ENCODE results near the gene PIEZO1. TPM values are rescaled to one million over a fixed set of nuclear protein-coding genes. Genes with fewer than 3 reads are reported as not detected.

PIEZO1 gene
- total RNA-seq, 3 donors from 2014 or later, result 71.4 to 218 (median 129) TPM

DNA sequence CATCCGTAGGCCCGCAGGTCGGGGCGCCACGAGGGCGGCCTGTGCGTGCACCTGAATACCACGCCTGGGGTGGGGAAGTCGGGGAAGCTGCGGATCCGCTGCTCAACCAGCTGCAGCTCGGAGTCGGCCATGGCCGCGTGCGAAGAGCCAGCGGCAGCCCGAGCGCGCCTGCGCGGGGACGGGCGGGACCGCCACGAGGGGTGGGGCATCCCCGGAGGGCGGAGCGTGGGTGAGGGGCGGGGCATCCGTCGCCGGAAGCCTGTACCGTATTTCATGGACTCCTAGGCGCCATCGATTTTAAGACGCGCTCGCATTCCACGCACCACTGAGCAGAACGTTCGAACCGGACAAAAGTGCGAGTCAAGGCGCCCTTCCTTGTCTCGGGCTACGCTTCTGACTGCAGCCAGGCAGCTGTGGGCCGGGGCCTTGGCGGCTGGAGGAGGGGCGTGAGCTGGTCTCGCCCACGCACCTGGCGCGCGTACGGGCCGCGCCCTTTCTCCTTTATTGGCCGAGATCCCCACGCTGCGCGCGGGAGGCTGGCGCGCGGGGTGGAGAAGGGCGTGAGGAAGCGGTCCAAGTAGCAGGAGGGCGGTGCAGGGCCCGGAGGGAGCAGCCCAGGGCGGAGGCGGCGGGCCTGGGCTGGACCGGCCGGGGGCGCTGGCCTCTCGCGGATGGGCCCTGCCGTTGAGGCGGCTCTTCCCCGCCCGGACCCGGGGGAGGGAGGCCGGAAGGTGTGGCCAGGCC, 26.9 kb upstream of the PIEZO1 start, which contains the start of gene APRT:
Gene APRT, minus strand, starts transcription at position 160 of the 744 bp plus-strand sequence. Its CDS starts 29 bp downstream, at position 131.
- ATAC-seq, result peak; percentile 89
- Histone ChIP-seq H3K4me1 (ENCODE audit: low read depth) (peaks cover 25% of the 10 kb centered on the region), H3K36me3 (ENCODE audit: low read depth) (no peaks in the 10 kb centered on the region), H3K9me3 (no peaks in the 10 kb centered on the region), H3K4me3 (peak within 1 kb of the TSS; percentile 29)
- DNase-seq, result peak; percentile 95 to 99 (median 97)
- intact Hi-C loops (cut with DNase I, micrococcal nuclease), result no loop called here
- TF ChIP-seq, protein P1, sequence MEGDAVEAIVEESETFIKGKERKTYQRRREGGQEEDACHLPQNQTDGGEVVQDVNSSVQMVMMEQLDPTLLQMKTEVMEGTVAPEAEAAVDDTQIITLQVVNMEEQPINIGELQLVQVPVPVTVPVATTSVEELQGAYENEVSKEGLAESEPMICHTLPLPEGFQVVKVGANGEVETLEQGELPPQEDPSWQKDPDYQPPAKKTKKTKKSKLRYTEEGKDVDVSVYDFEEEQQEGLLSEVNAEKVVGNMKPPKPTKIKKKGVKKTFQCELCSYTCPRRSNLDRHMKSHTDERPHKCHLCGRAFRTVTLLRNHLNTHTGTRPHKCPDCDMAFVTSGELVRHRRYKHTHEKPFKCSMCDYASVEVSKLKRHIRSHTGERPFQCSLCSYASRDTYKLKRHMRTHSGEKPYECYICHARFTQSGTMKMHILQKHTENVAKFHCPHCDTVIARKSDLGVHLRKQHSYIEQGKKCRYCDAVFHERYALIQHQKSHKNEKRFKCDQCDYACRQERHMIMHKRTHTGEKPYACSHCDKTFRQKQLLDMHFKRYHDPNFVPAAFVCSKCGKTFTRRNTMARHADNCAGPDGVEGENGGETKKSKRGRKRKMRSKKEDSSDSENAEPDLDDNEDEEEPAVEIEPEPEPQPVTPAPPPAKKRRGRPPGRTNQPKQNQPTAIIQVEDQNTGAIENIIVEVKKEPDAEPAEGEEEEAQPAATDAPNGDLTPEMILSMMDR (IDR thresholded peaks at IDR 0.05), result no peak

DNA sequence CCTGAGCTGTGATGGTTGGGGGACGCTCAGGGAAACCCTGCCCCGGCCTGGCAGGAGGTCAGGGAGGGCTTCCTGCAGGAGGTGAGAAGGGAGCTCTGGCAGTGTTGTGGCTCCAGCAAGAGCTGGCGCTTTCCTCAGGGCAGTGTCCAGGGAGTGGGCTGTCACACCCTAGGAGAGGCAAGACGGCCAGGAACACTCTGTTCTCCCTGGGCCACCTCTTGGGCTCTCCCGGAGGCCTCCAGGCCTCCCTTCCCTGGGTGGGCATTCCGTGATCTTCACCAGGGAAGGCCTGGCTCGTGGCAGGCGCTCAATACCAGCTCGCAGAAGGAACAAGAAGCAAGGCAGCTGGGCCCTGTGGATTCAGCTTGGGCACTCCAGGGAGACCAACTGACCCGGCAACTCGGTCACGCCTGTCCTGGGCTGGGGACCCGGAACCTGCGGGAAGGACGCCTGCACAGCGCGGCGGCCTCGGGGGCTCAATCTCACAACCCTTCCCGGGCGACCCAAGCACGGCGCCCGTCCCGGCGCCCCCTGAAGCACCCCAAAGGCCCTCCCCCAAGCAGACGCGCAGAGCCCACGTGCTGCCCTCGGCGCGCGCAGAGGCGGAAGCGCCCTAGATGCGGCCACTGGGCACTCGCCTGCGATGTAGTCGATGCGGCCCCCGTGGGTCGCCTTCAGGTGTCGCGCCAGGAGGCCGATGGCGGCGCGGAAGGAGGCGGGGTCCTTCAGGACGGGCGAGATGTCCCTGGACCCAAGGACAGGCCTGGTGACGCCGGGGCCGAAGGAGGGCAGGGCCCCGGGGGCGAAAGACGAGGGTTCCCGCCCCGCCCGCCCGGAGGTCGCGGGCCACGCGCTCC, 26.1 kb upstream of the PIEZO1 start:
- intact Hi-C loops (cut with DNase I, micrococcal nuclease), result no loop called here
- peak; percentile 79 to 88 (median 88) for DNase-seq
- no peaks in the 10 kb centered on the region for H3K36me3 ChIP-seq (ENCODE audit: low read depth)
- peak; percentile 74 for ATAC-seq
- H3K9me3 ChIP-seq, result no peaks in the 10 kb centered on the region
- peaks cover 24% of the 10 kb centered on the region for H3K4me1 ChIP-seq (ENCODE audit: low read depth)
- TF ChIP-seq, protein P1 (IDR thresholded peaks at IDR 0.05), result no peak
- H3K4me3 ChIP-seq, result peak overlapping the region; percentile 29

DNA sequence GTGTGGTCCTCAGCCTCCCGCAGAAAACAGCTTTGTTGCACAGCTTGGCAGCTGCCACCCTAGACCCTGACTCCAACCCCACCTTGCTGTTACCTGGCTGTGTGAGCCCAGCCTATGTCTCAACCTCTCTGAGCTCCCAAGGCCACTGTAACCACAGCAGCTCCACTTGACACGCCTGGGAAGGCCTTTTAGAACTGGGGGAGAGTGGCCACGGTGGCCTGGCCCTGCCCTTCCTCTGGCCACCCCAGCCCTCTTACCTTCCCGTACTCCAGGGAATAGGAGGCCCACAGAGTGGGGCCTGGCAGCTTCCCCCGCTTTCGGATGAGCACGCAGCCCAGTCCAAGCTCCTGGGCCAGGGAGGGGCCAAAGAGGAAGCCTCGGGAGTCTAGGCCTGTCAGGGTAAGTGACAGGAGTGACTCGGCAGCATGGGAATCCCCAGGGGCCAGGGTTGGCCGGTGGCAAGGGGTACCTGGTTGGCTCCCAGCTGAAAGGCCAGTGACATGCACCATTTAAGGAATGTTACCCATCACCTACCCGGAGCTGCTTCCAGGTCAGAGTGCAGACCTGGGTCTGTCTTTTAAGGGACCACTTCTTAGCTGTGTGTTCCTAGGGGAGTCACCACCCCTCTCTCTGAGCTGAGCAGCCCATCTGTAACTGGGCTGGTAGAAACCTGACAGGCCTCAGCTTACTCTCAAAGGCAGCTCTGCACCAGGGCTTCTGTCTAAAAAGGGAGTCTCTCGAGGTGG, 25.3 kb upstream of the PIEZO1 start:
- H3K4me3 ChIP-seq, result no peak overlapping the region
- ATAC-seq, result no peak
- H3K9me3 ChIP-seq, result no peaks in the 10 kb centered on the region
- DNase-seq, result peak in 2 of 3 donors; percentile 43 to 62
- intact Hi-C loops (cut with DNase I, micrococcal nuclease), result no loop called here
- TF ChIP-seq, protein P1 (IDR thresholded peaks at IDR 0.05), result no peak
- no peaks in the 10 kb centered on the region for H3K36me3 ChIP-seq (ENCODE audit: low read depth)
- peaks cover 22% of the 10 kb centered on the region for H3K4me1 ChIP-seq (ENCODE audit: low read depth)

DNA sequence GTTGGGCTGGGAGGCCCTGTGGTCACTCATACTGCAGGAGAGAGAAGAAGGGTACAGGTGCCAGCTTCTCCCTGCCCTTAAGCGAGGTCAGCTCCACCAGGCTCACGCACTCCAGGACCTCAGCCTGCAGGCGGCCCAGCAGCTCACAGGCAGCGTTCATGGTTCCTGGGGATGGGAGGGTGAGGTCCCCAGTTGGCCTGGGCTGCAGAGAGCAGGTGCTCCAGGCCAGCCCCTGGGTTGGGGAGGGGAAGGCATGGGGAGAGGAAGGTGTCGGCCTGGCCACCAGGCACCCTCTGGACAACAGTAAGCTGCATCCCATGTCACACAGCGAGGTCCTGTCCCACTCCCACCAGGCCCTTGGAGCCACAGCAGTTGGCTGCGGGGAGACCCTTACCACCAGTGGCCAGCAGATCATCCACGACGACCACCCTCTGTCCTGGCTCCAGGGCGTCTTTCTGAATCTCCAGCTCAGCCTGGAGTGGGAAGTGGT, 24.7 kb upstream of the PIEZO1 start:
- ATAC-seq (no peak), DNase-seq (no peak)
- intact Hi-C loops (cut with DNase I, micrococcal nuclease), result no loop called here
- H3K36me3 ChIP-seq (ENCODE audit: low read depth), result no peaks in the 10 kb centered on the region
- H3K4me3 ChIP-seq, result no peak overlapping the region
- TF ChIP-seq, protein P1 (IDR thresholded peaks at IDR 0.05), result no peak
- H3K9me3 ChIP-seq, result no peaks in the 10 kb centered on the region
- peaks cover 25% of the 10 kb centered on the region for H3K4me1 ChIP-seq (ENCODE audit: low read depth)

DNA sequence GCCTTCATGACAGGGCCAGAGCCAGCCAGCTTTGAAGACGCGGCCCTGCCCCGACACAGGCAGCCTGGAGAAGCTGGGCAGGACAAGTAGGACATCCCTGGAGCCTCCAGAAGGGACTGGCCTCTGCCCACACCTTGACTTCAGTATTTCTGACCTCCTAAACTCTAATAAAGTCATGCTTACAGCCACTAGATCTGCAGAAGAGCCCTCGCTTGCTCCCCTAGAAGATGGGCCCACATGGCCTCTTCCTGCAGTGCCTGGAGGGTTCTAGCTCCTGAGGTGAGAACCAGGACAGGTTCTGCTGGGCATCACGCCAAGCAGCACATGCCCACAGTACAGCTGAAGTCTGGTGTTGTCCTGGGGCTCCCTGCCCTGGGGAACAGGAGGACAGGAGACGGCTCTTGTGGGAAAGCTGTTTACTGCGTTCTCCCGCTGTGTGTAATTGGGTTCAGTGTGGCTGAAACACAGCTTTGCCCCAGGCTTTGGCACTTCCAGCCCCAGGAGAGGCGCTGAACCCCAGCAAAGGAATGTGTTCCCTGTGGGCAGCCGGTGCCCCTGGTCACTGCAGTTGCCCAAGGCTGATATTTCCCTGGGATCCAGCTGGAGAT, 24.2 kb upstream of the PIEZO1 start:
- no peak overlapping the region for H3K4me3 ChIP-seq
- intact Hi-C loops (cut with DNase I, micrococcal nuclease), result no loop called here
- no peaks in the 10 kb centered on the region for H3K9me3 ChIP-seq
- no peak for DNase-seq
- H3K36me3 ChIP-seq (ENCODE audit: low read depth), result no peaks in the 10 kb centered on the region
- H3K4me1 ChIP-seq (ENCODE audit: low read depth), result peaks cover 31% of the 10 kb centered on the region
- ATAC-seq, result no peak
- TF ChIP-seq, protein P1 (IDR thresholded peaks at IDR 0.05), result no peak
